Measurements from ENCODE around the gene PHETA1.
"Not testable (repeated sequence)": the region's sequence is repeated elsewhere in the genome, so short reads cannot be mapped to it uniquely, and the experiment has no call there.

Gene PHETA1

DNA sequence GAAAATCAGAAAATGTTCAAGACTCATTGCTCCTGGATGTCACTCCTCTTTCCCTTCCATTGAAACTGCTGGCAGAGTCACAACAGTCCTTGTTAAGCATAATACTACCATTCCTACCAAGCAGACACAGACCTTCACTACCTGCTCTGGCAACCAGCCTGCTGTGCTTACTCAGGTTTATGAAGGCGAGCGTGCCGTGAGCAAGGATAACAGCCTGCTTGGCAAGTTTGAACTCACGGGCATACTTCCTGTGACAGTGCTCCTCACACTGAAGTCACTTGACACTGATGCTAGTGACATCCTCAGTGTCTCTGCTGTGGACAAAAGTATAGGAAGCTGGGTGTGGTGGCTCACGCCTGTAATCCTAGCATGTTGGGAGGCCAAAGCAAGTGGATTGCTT lies 15.7 kb upstream of the PHETA1 start:
- DNase-seq (ENCODE audit: low read depth, low spot score), result no peak
- POLR2A ChIA-PET, result no interaction called here
- TF ChIP-seq, protein P1, sequence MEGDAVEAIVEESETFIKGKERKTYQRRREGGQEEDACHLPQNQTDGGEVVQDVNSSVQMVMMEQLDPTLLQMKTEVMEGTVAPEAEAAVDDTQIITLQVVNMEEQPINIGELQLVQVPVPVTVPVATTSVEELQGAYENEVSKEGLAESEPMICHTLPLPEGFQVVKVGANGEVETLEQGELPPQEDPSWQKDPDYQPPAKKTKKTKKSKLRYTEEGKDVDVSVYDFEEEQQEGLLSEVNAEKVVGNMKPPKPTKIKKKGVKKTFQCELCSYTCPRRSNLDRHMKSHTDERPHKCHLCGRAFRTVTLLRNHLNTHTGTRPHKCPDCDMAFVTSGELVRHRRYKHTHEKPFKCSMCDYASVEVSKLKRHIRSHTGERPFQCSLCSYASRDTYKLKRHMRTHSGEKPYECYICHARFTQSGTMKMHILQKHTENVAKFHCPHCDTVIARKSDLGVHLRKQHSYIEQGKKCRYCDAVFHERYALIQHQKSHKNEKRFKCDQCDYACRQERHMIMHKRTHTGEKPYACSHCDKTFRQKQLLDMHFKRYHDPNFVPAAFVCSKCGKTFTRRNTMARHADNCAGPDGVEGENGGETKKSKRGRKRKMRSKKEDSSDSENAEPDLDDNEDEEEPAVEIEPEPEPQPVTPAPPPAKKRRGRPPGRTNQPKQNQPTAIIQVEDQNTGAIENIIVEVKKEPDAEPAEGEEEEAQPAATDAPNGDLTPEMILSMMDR (IDR thresholded peaks at IDR 0.05; ENCODE audit: insufficient read depth, low read length, missing control alignments), result no peak
- H3K4me3 ChIP-seq (ENCODE audit: low read depth, low read length), result no peak overlapping the region
- CTCF ChIA-PET, result interaction anchor here (1.4 to 6.6 kb wide), 3 partner anchors 8 to 67 kb away, joined by 6 to 72 read pairs (median 11); no protein-coding TSS in a partner anchor

DNA sequence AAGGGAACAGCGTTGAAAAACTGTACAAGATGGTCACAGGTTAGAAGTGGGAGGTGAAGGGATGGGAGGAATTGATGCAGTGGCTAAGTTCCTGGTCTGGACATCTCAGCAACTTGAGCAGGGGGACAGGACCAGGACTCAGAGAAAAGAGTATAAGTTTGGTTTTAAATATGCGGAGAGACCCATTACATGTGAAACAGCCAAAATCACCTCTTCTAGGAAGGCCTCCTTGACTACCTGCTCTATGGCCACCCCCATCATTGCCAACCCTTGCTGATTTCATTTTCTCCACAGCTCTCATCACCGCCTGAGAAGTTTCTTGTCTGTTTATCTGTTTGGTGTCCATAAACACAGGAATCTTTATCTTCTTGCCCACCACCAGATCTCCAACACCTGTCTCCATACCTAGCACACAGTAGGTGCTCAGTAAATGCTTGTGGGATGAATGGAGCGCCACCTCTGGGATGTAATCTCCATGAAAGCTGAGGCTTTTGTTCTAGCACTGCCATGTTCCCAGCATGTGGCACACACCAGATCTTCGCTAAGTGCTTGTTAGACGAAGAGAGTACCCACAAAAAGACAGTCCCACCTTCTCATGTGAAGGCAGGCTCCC lies 11.2 kb upstream of the PHETA1 start:
- H3K4me3 ChIP-seq (ENCODE audit: low read depth, low read length), result no peak overlapping the region
- ChIA-PET CTCF (interaction anchor here (1.4 kb wide), 1 partner anchor 17 kb away, joined by 5 read pairs; no protein-coding TSS in a partner anchor), POLR2A (no interaction called here)
- TF ChIP-seq, protein P1 (IDR thresholded peaks at IDR 0.05; ENCODE audit: insufficient read depth, low read length, missing control alignments), result no peak
- no peak for DNase-seq (ENCODE audit: low read depth, low spot score)

DNA sequence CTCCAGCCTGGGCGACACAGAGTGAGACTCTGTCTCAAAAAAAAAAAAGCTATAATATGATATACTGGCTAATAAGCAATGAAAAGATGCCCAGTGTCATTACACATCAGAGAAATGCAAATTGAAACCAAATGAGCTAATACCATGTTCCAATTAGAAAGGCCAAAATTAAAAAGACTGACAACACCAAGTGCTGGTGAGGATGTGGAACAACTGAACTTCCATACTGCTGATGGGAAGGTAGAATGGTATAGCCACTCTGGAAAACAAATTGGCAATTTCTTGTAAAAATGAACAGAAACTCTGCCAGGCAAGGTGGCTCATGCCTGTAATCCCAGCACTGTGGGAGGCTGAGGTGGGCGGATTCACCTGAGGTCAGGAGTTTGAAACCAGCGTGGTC lies 8.5 kb upstream of the PHETA1 start:
- TF ChIP-seq, protein P1 (IDR thresholded peaks at IDR 0.05; ENCODE audit: insufficient read depth, low read length, missing control alignments), result no peak
- no peak for DNase-seq (ENCODE audit: low read depth, low spot score)
- H3K4me3 ChIP-seq (ENCODE audit: low read depth, low read length), result no peak overlapping the region
- POLR2A ChIA-PET, result no interaction called here
- CTCF ChIA-PET, result interaction anchor here (0.6 to 1.8 kb wide), 3 partner anchors 16 to 26 kb away, joined by 3 to 11 read pairs (median 5); no protein-coding TSS in a partner anchor

DNA sequence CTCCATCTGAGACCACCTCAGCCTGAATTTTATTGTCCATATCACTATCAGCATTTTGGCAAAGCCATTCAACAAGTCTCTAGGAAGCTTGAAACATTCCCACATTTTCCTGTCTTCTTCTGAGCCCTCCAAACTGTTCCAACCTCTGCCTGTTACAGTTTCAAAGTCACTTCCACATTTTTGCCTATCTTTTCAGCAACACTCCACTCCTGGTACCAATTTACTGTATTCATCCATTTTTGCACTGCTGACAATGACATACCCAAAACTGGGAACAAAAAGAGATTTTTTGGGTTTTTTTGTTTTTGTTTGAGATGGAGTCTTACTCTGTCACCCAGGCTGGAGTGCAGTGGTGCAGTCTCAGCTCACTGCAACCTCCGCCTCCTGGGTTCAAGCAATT lies 4.3 kb upstream of the PHETA1 start:
- DNase-seq (ENCODE audit: low read depth, low spot score); CTCF ChIA-PET; POLR2A ChIA-PET; H3K4me3 ChIP-seq (ENCODE audit: low read depth, low read length): not testable (repeated sequence)

DNA sequence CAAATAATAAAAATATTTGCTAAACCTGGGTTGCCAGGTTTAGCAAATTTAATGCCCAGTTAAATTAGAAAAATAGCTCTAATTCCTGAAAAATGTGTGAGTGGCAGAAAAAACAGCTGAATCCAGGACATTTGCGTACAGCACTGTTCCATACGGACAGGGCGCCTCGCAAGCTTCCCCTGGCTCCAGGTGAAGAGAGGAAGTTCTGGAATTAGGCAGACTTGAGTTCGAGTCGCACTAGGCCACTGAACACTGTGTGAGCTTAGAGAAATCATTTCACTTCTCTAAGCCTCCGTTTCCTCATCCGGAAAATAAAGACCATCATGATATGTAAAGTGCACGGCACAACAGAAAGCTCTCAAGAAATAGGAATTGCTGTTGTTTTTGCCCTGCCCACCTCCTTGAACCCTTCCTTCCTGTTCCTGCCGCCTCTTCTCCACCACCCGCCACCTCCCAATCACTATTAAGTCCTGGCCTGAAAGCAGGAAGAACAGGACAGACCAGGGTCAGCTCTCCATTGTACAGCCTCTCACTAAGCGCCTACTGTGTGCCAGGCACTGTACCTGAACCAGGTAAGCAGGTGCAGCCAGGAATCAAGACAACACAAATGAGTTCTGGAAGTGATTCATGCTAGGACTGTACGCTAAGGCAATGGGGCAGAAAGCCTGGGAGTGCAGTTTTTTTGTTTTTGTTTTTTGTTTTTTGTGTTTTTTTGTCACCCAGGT lies 763 bp upstream of the PHETA1 start:
- H3K4me3 ChIP-seq (ENCODE audit: low read depth, low read length), result peak overlapping the region; percentile 83
- POLR2A ChIA-PET, result no interaction called here
- TF ChIP-seq, protein P1 (IDR thresholded peaks at IDR 0.05; ENCODE audit: insufficient read depth, low read length, missing control alignments), result no peak
- CTCF ChIA-PET, result interaction anchor here (1.2 to 4.4 kb wide), 5 partner anchors 13 to 160 kb away, joined by 3 to 33 read pairs (median 5); no protein-coding TSS in a partner anchor
- DNase-seq (ENCODE audit: low read depth, low spot score), result no peak

DNA sequence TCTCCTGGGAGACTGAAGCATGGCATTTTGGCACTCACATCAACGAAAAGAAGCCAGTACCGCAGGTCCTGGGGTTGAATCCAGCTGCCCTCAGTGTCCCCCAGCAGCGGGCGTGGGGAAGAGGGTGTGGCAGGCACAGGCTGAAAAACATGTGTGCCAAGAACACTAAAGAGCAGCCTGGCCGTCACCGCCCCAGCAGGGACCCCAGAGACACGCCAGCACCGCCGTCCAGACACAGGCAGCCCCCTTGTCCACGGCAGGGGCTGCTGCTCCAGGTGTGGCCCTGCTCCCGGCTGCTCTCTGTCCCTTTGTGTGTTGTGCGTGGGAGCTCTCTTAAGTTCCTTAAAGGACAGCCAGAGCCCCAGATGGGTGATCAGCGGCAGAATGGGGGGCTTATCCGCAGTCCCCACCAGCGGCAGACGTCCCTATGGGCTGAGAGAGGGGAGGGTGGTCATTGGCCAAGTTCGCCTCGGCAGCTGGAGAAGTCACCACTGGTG lies 556 bp downstream of the PHETA1 start:
- ChIA-PET POLR2A (interaction anchor here (0.7 kb wide), 1 partner anchor 96 kb away, joined by 3 read pairs; no protein-coding TSS in a partner anchor), CTCF (interaction anchor here (1.4 to 4.4 kb wide), 4 partner anchors 14 to 161 kb away, joined by 4 to 33 read pairs (median 5); no protein-coding TSS in a partner anchor)
- no peak for DNase-seq (ENCODE audit: low read depth, low spot score)
- peak overlapping the region; percentile 83 for H3K4me3 ChIP-seq (ENCODE audit: low read depth, low read length)
- TF ChIP-seq, protein P1 (IDR thresholded peaks at IDR 0.05; ENCODE audit: insufficient read depth, low read length, missing control alignments), result no peak
